GM18868 (cell line): ENCODE data around the gene LSP1.

ENCODE experiments used
- ATAC-seq: cut with Tn5 transposase; IDR thresholded peaks from one replicate; pipeline ENCODE4 v1.9.1; 2021; ENCODE audit warnings: mild to moderate bottlenecking, moderate library complexity; ENCODE audit not compliant: unreplicated experiment

LSP1 gene

GRCh38 chr11:1913271-1914060 lies 60.6 kb downstream of the LSP1 start:
- no peak for ATAC-seq

- ATAC-seq: no peak
Observed at GRCh38 chr11:1915795-1916131, 62.9 kb downstream of the LSP1 start.

- peak; percentile 47 for ATAC-seq
Observed at GRCh38 chr11:1916132-1916985, 63.5 kb downstream of the LSP1 start.

- ATAC-seq: no peak
Observed at GRCh38 chr11:1916986-1917522, 64.2 kb downstream of the LSP1 start.

DNA sequence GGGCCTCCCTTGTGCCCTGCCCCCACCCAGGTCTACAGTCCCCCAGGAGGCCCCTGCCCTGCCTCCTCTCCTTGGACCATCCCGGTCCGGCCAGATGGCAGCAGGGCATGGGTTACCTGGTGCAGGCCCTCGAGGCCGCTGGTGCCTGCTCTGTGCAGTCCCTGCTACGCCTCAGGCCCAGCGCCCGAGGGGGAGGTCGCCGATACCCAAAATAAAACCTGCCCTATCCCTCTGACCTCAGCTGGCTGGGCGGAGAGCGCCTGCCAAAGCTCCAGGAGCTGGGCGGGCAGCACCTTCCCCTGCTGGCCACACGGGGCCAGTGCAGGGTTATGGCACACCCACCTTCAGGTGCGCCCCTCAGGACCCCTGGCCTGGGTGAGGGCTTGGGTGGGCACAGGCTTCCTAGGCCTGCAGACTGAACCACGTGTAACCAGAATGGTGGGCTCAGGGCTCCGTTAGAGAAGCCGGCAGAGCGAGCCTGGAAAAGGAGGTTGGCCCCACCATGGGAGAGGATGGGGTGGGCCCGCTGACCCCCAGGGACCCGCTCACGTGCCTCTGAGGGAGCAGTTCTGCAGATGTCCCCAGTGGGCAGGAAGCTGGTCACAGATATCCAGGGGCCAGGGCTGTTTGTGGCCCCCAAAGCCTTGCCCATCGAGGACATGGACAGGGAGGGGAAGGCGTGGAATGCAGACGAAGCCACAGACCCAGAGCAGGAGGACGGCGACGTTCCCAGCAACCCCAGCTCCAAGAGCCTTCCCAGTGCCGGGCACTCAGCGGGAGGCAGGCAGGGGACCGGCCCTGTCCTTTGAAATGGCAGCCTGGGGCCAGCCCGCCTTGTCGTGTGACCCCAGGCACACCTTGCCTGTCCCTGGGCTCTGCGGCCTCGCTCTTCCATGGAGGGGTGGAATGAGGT lies 64.9 kb downstream of the LSP1 start:
- no peak for ATAC-seq

GRCh38 chr11:1918436-1919315 lies 65.8 kb downstream of the LSP1 start:
- ATAC-seq: no peak

GRCh38 chr11:1919391-1920127 lies 66.7 kb downstream of the LSP1 start, which contains the start of gene TNNT3:
TSS of gene TNNT3 (plus strand) at chr11:1919703. CDS start at chr11:1922875, 3,172 bp downstream.
- no peak for ATAC-seq

- no peak for ATAC-seq
Observed at GRCh38 chr11:1920128-1920908, 67.4 kb downstream of the LSP1 start.

DNA sequence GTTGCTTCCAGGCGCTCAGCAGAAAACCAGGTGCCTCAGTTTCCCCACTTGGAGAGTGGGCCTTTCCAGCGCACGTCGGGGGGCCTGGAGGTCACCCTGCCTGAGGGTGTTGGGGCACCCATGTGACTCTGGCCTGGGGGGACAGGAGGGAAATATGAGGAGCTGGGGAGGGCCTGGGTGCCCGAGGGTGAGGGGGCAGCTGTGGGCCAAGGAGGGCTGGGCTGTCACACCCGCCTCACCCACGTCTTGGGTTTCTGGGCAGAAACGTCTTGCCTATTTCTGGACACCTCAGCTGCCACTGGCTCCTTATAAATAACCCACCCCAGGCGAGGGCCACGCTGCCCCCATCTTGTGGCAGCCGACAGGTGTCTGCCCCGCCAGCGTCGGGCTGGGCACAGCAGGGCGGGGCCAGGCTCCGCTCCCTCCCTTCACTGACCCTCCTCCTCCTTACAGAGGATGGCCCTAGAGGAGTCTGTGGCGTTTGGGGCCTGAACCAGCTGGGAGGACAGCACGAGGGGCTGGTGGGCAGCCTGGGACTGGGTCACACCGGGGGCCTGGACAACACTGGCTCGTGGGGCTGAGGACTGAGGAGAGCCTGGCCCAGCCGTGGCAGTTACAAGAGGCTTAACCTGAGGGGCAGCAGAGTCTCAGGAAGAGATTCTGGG lies 68.2 kb downstream of the LSP1 start:
- no peak for ATAC-seq

- no peak for ATAC-seq
Observed at GRCh38 chr11:1921574-1922141, 68.8 kb downstream of the LSP1 start.

- no peak for ATAC-seq
Observed at GRCh38 chr11:1922481-1923081, 69.7 kb downstream of the LSP1 start.

GRCh38 chr11:1923201-1923956 lies 70.5 kb downstream of the LSP1 start:
- no peak for ATAC-seq

- ATAC-seq: no peak
Observed at GRCh38 chr11:1924181-1924580, 71.3 kb downstream of the LSP1 start.

GRCh38 chr11:1924646-1925372 lies 71.9 kb downstream of the LSP1 start:
- ATAC-seq: no peak

DNA sequence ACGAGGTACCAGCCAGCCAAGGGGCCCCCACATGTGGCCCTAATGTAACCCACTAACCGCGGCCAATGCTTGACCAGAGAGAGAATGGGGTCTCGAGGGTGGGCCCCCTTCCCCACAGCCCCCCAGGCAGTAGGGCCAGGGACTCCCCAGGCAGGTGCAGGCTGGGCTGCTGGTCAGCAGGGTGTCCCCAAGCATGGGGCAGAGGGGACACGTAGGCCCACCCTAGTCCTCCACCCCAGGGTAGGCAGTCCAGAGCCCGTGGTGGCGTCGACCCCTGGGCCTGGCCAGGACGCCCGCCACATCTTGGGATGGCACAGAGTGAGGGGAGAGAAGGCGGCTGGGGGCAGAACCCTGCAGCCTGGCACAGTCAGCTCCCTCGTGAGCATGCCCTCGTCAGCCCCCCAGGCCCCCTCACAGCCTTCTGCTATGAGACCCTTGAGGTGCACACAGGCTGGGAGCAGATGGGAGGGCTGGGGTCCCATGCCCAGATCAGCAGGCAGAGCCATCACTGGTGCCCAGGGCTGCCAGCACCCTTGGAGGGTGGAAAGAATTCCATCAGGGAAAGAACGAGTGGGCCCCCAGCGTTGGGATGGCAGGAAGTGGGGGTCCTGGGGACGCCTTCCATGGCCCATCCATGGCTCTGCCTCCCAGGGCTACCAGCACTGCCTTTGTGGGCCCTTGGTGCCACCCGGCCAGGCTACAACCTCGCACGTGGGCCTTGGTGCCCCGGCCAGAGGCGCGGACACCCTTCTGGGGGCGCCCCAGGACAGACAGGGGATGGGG lies 72.7 kb downstream of the LSP1 start:
- no peak for ATAC-seq
